ENCODE measurements around the gene CRELD2.

Gene CRELD2

DNA sequence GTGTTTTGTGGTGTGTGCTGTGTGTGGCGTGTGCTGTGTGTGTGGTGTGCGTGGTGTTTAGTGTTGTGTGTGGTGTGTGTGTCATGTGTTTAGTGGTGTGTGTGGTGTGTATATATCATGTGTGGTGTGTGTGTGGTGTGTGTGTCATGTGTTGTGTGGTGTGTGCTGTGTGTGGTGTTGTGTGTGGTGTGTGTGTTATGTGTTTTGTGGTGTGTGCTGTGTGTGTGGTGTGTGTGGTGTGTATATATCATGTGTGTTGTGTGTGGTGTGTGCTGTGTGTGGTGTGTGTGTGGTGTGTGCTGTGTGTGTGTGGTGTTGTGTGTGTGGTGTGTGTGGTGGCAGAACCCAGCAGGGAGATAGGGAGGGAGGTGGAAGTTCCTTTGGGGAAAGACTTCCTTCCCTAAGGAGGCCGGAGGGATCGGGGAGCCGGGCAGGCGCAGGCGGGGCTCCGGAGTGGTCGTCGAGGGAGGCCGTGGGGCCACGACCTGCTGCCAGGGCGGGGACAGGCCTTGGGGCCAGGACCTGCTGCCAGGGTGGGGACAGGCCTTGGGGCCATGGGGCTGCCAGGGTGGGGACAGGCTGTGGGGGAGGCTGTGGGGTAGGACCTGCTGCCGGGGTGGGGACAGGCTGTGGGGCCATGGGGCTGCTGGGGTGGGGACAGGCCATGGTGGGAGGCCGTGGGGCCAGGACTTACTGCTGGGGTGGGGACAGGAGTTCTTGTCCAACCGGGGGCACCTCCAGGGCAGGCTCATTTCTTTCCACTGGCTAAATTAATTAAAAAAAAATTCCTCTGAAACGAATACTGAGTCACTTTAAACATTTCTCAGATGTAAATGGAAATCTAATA lies 57.3 kb downstream of the CRELD2 start:
- Histone ChIP-seq H3K36me3 (ENCODE audit: insufficient read depth, low read length) (no peaks in the 10 kb centered on the region), H3K27me3 (ENCODE audit: insufficient read depth, low read length, poor library complexity) (no peaks in the 10 kb centered on the region), H3K4me3 (ENCODE audit: low read depth in 1 of 2, low read length in 2 of 2) (no peak overlapping the region), H4K20me1 (ENCODE audit: insufficient read depth, low read length) (peaks cover 5% of the 10 kb centered on the region; the same call in 1 of the 2 replicates), H3K27ac (ENCODE audit: low read length) (no peak overlapping the region), H3K79me2 (ENCODE audit: insufficient read depth, low read length) (no peaks in the 10 kb centered on the region), H3K4me1 (ENCODE audit: insufficient read depth, low read length) (peaks cover 21% of the 10 kb centered on the region), H3K4me2 (ENCODE audit: insufficient read depth, low read length) (no peak overlapping the region), H3K9me3 (ENCODE audit: insufficient read depth, low read length, severe bottlenecking) (no peaks in the 10 kb centered on the region), H2AFZ (ENCODE audit: low read depth, low read length) (no peak overlapping the region), H3K9ac (ENCODE audit: low read depth, low read length) (no peak overlapping the region)
- ATAC-seq (ENCODE audit: insufficient read depth, low read depth) (no peak), DNase-seq (no peak)
- TF ChIP-seq CTCF (IDR thresholded peaks at IDR 0.05; ENCODE audit: borderline replicate concordance, extremely low read depth, low read length, poor library complexity, severe bottlenecking): no peak
- TF ChIP-seq EZH2 (IDR thresholded peaks at IDR 0.05; ENCODE audit: borderline replicate concordance, low read depth, low read length, severe bottlenecking): no peak

- Histone ChIP-seq H3K79me2 (ENCODE audit: insufficient read depth, low read length) (no peaks in the 10 kb centered on the region), H3K27ac (ENCODE audit: low read length) (no peak overlapping the region)
- TF ChIP-seq EZH2 (IDR thresholded peaks at IDR 0.05; ENCODE audit: borderline replicate concordance, low read depth, low read length, severe bottlenecking) (no peak), CTCF (IDR thresholded peaks at IDR 0.05; ENCODE audit: borderline replicate concordance, extremely low read depth, low read length, poor library complexity, severe bottlenecking) (no peak)
Observed at GRCh38 chr22:49976439-49977175, 58.2 kb downstream of the CRELD2 start.

More at GRCh38 chr22:49976439-49977175, 58.2 kb downstream of the CRELD2 start:
- Histone ChIP-seq H3K4me3 (ENCODE audit: low read depth in 1 of 2, low read length in 2 of 2) (no peak overlapping the region), H3K27me3 (ENCODE audit: insufficient read depth, low read length, poor library complexity) (no peaks in the 10 kb centered on the region), H3K4me1 (ENCODE audit: insufficient read depth, low read length) (peaks cover 12% of the 10 kb centered on the region), H3K4me2 (ENCODE audit: insufficient read depth, low read length) (no peak overlapping the region), H4K20me1 (ENCODE audit: insufficient read depth, low read length) (peaks cover 5% of the 10 kb centered on the region; the same call in 1 of the 2 replicates), H3K9me3 (ENCODE audit: insufficient read depth, low read length, severe bottlenecking) (no peaks in the 10 kb centered on the region), H3K36me3 (ENCODE audit: insufficient read depth, low read length) (no peaks in the 10 kb centered on the region), H3K9ac (ENCODE audit: low read depth, low read length) (no peak overlapping the region), H2AFZ (ENCODE audit: low read depth, low read length) (no peak overlapping the region)
- DNase-seq (no peak), ATAC-seq (ENCODE audit: insufficient read depth, low read depth) (no peak)
